ENCODE results near the gene COMMD10.
"Not testable (repeated sequence)": the region's sequence is repeated elsewhere in the genome, so short reads cannot be mapped to it uniquely, and the experiment has no call there.

Gene COMMD10

GRCh38 chr5:116084871-116085715 is at the start of gene COMMD10:
TSS of gene COMMD10 (plus strand) at chr5:116085025.
- DNase-seq: peak; percentile 72

DNA sequence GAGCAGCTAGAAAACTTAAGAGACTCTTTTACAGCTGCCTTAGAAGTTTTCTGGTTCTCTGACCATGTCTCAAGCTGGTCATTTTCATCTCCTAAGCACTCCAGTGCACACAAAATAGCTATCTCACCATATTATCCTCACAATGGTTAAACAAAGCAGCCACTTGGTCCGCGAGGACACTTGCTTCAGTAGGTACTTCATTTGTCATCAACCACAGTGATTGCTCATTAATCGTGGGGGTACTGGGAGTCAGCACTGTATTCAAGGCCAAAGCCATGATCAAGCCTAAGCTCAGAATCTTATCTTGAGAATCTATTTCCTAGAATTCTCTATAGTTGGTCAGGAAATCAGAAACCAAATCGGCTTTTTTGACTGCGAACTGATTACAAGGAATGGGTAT is 49.7 kb upstream of the COMMD10 start:
- DNase-seq: no peak

DNA sequence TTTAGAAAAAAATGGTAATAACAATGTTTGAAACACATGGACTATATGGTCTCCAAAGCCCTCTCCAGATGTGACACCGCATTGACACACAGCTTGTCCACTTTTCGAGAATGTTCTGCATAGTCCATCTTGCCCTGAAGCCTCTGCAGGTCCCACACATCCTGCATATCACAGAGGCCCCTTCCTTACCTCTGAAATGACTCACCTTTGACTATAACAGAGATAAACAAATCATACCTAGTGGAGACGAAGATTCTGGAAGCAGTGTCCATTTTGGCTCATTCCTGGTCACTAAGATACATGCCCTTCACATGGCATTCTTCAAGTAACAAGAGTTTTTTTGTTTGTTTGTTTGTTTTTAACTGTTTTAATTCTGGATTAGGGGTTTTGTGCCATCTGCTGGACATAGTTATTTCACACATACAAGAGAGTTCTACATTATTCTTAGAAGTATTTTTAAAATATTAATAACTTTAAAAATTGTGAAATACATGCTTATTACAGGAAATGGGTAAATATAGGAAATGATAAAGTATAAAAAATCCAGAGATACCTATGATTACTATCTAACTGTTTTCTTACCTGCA is 47.5 kb upstream of the COMMD10 start:
- no peak for DNase-seq

- DNase-seq: no peak
These were observed 46.0 kb upstream of the COMMD10 start for GRCh38 chr5:116038817-116039216.

GRCh38 chr5:116042375-116042774 is 42.5 kb upstream of the COMMD10 start:
- DNase-seq: no peak

- DNase-seq: no peak
These were observed 40.8 kb upstream of the COMMD10 start for GRCh38 chr5:116044073-116044472.

- DNase-seq: no peak
These were observed 39.0 kb upstream of the COMMD10 start for GRCh38 chr5:116045821-116046220.

DNA sequence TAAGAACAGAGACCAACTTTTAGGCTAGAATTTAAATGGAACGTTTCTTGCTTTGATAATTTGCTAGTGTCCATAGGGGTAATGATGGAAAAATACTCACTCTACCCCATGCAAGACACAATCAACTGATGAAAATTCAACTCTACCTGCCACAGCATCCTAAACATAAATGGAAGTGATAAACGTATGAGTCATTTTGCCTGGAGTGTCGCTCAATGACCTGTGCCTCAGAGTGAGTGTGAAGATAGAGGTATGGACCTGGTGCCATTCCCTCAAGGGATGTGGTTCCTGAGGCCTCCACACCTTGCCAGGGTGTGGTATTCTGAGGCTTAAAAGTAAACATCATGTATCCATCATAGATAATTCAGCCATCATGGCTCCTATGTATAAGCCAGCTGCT is 38.6 kb upstream of the COMMD10 start:
- DNase-seq: no peak

GRCh38 chr5:116046823-116047222 is 38.0 kb upstream of the COMMD10 start:
- no peak for DNase-seq

GRCh38 chr5:116058346-116058936 is 26.4 kb upstream of the COMMD10 start:
- DNase-seq: no peak

- no peak for DNase-seq
These were observed 22.5 kb upstream of the COMMD10 start for GRCh38 chr5:116062352-116062751.

- no peak for DNase-seq
These were observed 20.9 kb upstream of the COMMD10 start for GRCh38 chr5:116063950-116064349.

DNA sequence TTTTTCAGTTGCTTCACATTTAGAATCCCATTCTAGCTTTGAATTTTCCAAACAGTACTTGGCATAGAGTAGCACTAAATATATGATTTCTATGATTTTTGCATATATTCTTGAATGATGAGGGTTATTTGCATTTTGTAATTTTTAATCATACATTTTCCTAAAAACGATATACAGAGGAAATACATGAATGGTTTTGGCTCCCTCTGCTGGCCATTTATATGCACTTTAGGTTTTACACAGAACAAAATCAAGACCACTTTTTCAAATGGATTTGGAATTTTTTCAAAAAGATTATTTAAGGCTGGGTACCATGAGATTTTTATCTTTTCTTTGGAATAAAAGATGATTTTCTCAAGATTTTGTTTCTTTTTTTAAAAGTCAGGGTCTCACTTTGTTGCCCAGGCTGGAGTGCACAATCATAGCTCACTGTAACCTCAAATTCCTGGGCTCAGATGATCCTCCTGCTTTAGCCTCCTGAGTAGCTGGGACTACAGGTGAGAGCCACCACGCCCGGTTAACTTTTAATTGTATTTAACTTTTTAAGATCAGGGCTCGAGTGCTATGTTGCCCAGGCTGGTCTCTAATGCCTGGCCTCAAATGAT is 16.7 kb upstream of the COMMD10 start:
- peak; percentile 6 for DNase-seq

- no peak for DNase-seq
These were observed 13.6 kb upstream of the COMMD10 start for GRCh38 chr5:116071211-116071610.

DNA sequence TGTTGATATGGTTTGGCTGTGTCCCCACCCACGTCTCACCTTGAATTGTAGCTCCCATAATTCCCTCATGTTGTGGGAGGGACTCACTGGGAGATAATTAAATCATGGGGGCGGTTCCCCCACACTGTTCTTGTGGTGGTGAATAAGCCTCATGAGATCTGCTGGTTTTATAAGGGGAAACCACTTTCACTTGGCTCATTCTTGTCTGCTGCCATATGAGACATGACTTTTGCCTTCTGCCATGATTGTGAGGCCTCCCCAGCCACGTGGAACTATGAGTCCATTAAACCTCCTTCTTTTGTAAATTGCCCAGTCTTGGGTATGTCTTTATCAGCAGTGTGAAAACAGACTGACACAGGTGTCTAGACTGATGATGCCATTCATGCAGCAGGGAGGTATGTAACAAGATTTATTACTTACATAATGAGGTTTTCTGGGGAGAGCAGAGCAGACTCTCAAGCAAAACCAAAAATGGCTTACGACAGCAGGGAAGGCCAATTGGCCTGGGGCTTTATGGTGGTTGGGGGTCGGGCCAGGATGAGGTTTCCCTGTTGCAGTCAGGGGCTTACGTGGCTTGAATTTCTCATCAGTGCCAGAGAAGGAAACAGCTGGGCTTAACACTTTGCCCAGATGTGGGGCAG is 9.5 kb upstream of the COMMD10 start:
- DNase-seq: no peak

DNA sequence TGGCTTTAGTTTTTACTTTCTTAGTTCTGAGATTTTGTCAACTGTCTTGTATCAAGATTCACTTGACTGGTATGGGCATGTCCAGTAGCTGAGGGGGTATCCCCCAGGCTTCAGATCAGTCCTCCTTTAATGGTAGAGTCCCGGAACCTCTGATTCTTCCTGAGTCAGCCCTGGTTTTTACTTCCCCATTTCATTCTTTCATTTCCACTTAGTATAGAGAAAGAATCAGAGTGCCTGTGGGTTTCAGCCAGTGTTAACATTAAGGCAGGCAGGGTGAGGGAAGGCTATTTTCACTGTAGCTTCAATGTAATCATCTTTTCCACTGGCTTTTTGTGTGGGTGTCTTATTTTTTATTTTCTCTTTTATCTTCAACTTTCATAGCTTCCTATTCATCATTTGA is 8.3 kb upstream of the COMMD10 start:
- no peak for DNase-seq

- DNase-seq: no peak
These were observed 6.6 kb upstream of the COMMD10 start for GRCh38 chr5:116078199-116078598.

- peak; percentile 50 for DNase-seq
These were observed 536 bp upstream of the COMMD10 start for GRCh38 chr5:116084287-116084691.

GRCh38 chr5:116086309-116086708 is 1.5 kb downstream of the COMMD10 start:
- not testable (repeated sequence) for DNase-seq

GRCh38 chr5:116088062-116088461 is 3.2 kb downstream of the COMMD10 start:
- no peak for DNase-seq

- DNase-seq: no peak
These were observed 5.5 kb downstream of the COMMD10 start for GRCh38 chr5:116090302-116090701.

DNA sequence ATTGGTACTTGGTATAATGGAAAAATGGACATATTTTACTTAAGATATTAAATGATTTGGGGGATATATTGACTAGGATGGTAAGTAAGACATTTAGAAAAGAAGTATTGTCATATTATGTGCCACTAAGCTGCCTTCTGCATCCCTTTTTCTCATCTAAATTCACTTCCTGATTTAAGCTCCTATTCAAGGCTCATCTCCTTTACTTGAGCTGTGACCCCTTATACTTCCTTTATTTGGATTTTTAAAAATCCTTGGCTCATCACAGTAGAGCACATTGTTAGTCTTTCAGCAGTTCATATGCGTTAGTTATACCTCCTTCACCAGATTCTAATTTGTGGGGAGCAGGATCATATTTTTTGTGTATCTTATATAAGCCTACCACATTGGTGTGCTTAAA is 6.6 kb downstream of the COMMD10 start:
- DNase-seq: no peak

DNA sequence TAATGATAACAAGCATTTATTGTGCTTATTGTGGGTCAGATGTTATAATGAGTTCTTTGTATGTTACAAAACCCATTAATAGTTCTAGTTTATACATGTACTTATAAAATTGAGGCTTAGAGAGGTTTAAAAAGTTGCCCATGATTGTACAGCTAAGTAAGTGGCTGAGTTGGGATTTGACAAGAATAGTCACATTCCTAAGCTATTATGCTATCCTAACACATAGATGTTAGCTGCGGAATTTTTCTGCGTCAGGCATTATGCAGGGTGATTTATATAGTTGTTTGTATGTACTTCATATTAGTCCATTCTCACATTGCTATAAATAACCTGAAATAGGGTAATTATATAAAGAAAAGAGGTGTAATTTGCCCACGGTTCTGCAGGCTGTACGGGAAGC is 12.5 kb downstream of the COMMD10 start:
- no peak for DNase-seq

Data from NCI-H748 treated with DMSO at 0.1 percent for 48 hours (cell line).